Aorta (tissue), 5 donors: ENCODE measurements around the gene AGRP. TPM values are rescaled to one million over a fixed set of nuclear protein-coding genes. Genes with fewer than 3 reads are reported as not detected.

Experiments used
- ATAC-seq: fragments of 200-7000 bp; cut with Tn5 transposase; one replicate; pipeline ENCODE4 v1.9.1; 2022; ENCODE audit warnings: moderate library complexity; ENCODE audit not compliant: low FRiP score
- DNase-seq, 2 donors: peaks; one replicate each; pipeline ENCODE4 v3.0.0-alpha.2; 2020
- H3K27ac ChIP-seq, 2 donors: one replicate each; pipeline ENCODE4 v1.5.1; 2013; ENCODE audit warnings: low read length in 2 of 2, mild to moderate bottlenecking in 2 of 2, moderate library complexity in 2 of 2, control low read depth in 1 of 2, inconsistent platforms in 1 of 2, low read depth in 1 of 2
- H3K27me3 ChIP-seq, 2 donors: one replicate each; pipeline ENCODE4 v1.6.1; 2013; ENCODE audit warnings: control low read depth in 1 of 2, low read length in 1 of 2, mild to moderate bottlenecking in 1 of 2, moderate library complexity in 1 of 2; ENCODE audit not compliant: insufficient read depth in 2 of 2, control insufficient read depth in 1 of 2
- H3K36me3 ChIP-seq, 2 donors: one replicate each; pipeline ENCODE4 v1.6.1; 2013; ENCODE audit warnings: control low read depth in 1 of 2, low read length in 1 of 2, mild to moderate bottlenecking in 1 of 2; ENCODE audit not compliant: insufficient read depth in 2 of 2, control insufficient read depth in 1 of 2
- H3K4me1 ChIP-seq, 2 donors: one replicate each; pipeline ENCODE4 v1.6.1; 2013; ENCODE audit warnings: low read length in 2 of 2, control low read depth in 1 of 2, mild to moderate bottlenecking in 1 of 2, moderate library complexity in 1 of 2; ENCODE audit not compliant: insufficient read depth in 2 of 2, control insufficient read depth in 1 of 2
- H3K4me3 ChIP-seq, 2 donors: one replicate each; pipeline ENCODE4 v1.5.1; 2013; ENCODE audit warnings: low read length in 2 of 2, control low read depth in 1 of 2, mild to moderate bottlenecking in 1 of 2
- H3K9me3 ChIP-seq: one replicate; pipeline ENCODE4 v1.6.1; 2013; ENCODE audit warnings: mild to moderate bottlenecking, low read length; ENCODE audit not compliant: control insufficient read depth
- WGBS, 2 donors: extraction: QIAGEN DNeasy Blood & Tissue Kit; methylation state at CpG; one replicate each; pipeline ENCODE4 v1.1.7; 2013; 5-methylcytosine and 5-hydroxymethylcytosine counted together
- intact Hi-C, 2 donors: fragments of 100-400 bp; cut with DNase I; formaldehyde crosslinking; loops; one replicate each; pipeline versions ENCODE4 v1.14.2 to v1.15.0; 2022
- polyA plus RNA-seq, 2 donors: library from polyadenylated mRNA; stranded (reverse); fragments of 200-250 nt; gene quantifications; one replicate each; pipeline ENCODE4 v1.2.3, GENCODE V29; 2013
- total RNA-seq, 2 donors: library from RNA; stranded (reverse); fragmentation: NEBNext Ultra II Directional; extraction: Animal tissue kit (Norgen Biotek cat#: 25700); gene quantifications; one replicate each; pipeline ENCODE4 v1.2.1, GENCODE V29; 2021
- donor health status: healthy with polysubstance abuse.
- donor health status: Bipolar disorder and iron deficiency.
- donor health status: DM: no; HTN: no; CAD: no.
- donor health status: DM: no; HTN: no; CAD: no.
- donor health status: DM: yes; HTN: yes; CAD: no.

Gene AGRP
- total and polyA plus RNA-seq, 4 donors = 1.5 TPM; not detected in 3

GRCh38 chr16:67486805-67487204 is 3.5 kb upstream of the AGRP start:
- intact Hi-C loops = no loop called here
- H3K27ac ChIP-seq = no peak overlapping the region
- ATAC-seq (no peak), DNase-seq (no peak)
- H3K36me3 ChIP-seq = no peaks in the 10 kb centered on the region
- H3K27me3 ChIP-seq = no peaks in the 10 kb centered on the region
- no peaks in the 10 kb centered on the region for H3K4me1 ChIP-seq
- H3K4me3 ChIP-seq = no peak overlapping the region
- H3K9me3 ChIP-seq = no peaks in the 10 kb centered on the region
- 73 to 85% methylated on average over 3 of the region's 3 CpGs for WGBS, 2 donors

GRCh38 chr16:67483731-67484525 is 581 bp upstream of the AGRP start:
- WGBS, 2 donors = 88 to 92% methylated on average over 12 of the region's 12 CpGs
- no peak overlapping the region for H3K27ac ChIP-seq
- intact Hi-C loops = loop anchor here in 1 of 2 donors (5.0 kb wide), 1 partner anchor 38 kb away; no protein-coding TSS in a partner anchor
- no peaks in the 10 kb centered on the region for H3K36me3 ChIP-seq
- no peaks in the 10 kb centered on the region for H3K4me1 ChIP-seq
- H3K27me3 ChIP-seq = no peaks in the 10 kb centered on the region
- no peak overlapping the region for H3K4me3 ChIP-seq
- ATAC-seq (no peak), DNase-seq (no peak)
- H3K9me3 ChIP-seq = no peaks in the 10 kb centered on the region

GRCh38 chr16:67482233-67482924 is 968 bp downstream of the AGRP start:
- Histone ChIP-seq H3K9me3 (no peaks in the 10 kb centered on the region), H3K27ac (no peak overlapping the region), H3K27me3 (no peaks in the 10 kb centered on the region), H3K36me3 (no peaks in the 10 kb centered on the region), H3K4me1 (no peaks in the 10 kb centered on the region), H3K4me3 (no peak overlapping the region)
- intact Hi-C loops = loop anchor here in 1 of 2 donors (5.0 kb wide), 1 partner anchor 40 kb away; no protein-coding TSS in a partner anchor
- no peak for DNase-seq
- no peak for ATAC-seq
- WGBS, 2 donors = 84 to 86% methylated on average over 25 of the region's 25 CpGs

GRCh38 chr16:67481561-67482232 is 1.6 kb downstream of the AGRP start:
- intact Hi-C loops = loop anchor here in 1 of 2 donors (5.0 kb wide), 1 partner anchor 41 kb away; no protein-coding TSS in a partner anchor
- ATAC-seq (peak; percentile 14), DNase-seq (peak in 1 of 2 donors; percentile 69)
- Histone ChIP-seq H3K4me1 (no peaks in the 10 kb centered on the region), H3K4me3 (peak overlapping the region; percentile 37 to 56), H3K27me3 (no peaks in the 10 kb centered on the region), H3K27ac (no peak overlapping the region), H3K36me3 (no peaks in the 10 kb centered on the region), H3K9me3 (no peaks in the 10 kb centered on the region)
- 22 to 27% methylated on average over 17 of the region's 17 CpGs for WGBS, 2 donors

- no peaks in the 10 kb centered on the region for H3K9me3 ChIP-seq
- peak within 1 kb of the TSS in 1 of 2 donors; percentile 66 for H3K27ac ChIP-seq
- no peaks in the 10 kb centered on the region for H3K27me3 ChIP-seq
- ATAC-seq (peak; percentile 98), DNase-seq (peak; percentile 99 to 100)
- WGBS, 2 donors = 0 to 1% methylated on average over 53 to 57 of the region's 57 CpGs
- no peaks in the 10 kb centered on the region for H3K4me1 ChIP-seq
- intact Hi-C loops = loop anchor here in 1 of 2 donors (5.0 kb wide), 1 partner anchor 41 kb away; no protein-coding TSS in a partner anchor
- H3K36me3 ChIP-seq = no peaks in the 10 kb centered on the region
- H3K4me3 ChIP-seq = peak within 1 kb of the TSS; percentile 64 to 86
These were observed 2.4 kb downstream of the AGRP start, which contains the start of gene ATP6V0D1 for GRCh38 chr16:67480833-67481560. TSS of gene ATP6V0D1 (minus strand) at chr16:67481157. CDS start at chr16:67481086, 71 bp downstream.

- no peak overlapping the region for H3K4me3 ChIP-seq
- H3K27ac ChIP-seq = no peak overlapping the region
- H3K36me3 ChIP-seq = no peaks in the 10 kb centered on the region
- DNase-seq (no peak), ATAC-seq (no peak)
- intact Hi-C loops = no loop called here
- H3K9me3 ChIP-seq = no peaks in the 10 kb centered on the region
- 95% methylated on average over 8 of the region's 8 CpGs for WGBS, 2 donors
- no peaks in the 10 kb centered on the region for H3K27me3 ChIP-seq
- no peaks in the 10 kb centered on the region for H3K4me1 ChIP-seq
These were observed 5.3 kb downstream of the AGRP start for GRCh38 chr16:67477960-67478554.

- WGBS, 2 donors = 91% methylated on average over 11 of the region's 11 CpGs
- intact Hi-C loops = no loop called here
- H3K27ac ChIP-seq = no peak overlapping the region
- no peak overlapping the region for H3K4me3 ChIP-seq
- DNase-seq (no peak), ATAC-seq (no peak)
- peaks cover 2% of the 10 kb centered on the region in 2 donors for H3K4me1 ChIP-seq
- no peaks in the 10 kb centered on the region for H3K9me3 ChIP-seq
- no peaks in the 10 kb centered on the region for H3K36me3 ChIP-seq
- H3K27me3 ChIP-seq = no peaks in the 10 kb centered on the region
These were observed 8.5 kb downstream of the AGRP start for GRCh38 chr16:67474551-67475455.
